Measurements from ENCODE around the gene GBX2. TPM values are rescaled to one million over a fixed set of nuclear protein-coding genes. Genes with fewer than 3 reads are reported as not detected.

Gene GBX2
- total and polyA plus RNA-seq, 12 donors: not detected

GRCh38 chr2:236156860-236157194 lies 11.4 kb downstream of the GBX2 start:
- no peaks in the 10 kb centered on the region for H3K4me1 ChIP-seq (replicated peaks in 1 of 2)
- peaks cover 27% of the 10 kb centered on the region for H3K27me3 ChIP-seq
- H3K36me3 ChIP-seq (replicated peaks in 1 of 2): no peaks in the 10 kb centered on the region
- H3K4me3 ChIP-seq: no peak overlapping the region
- intact Hi-C loops (cut with DNase I): no loop called here
- no peak overlapping the region for H3K27ac ChIP-seq
- peaks cover 0 to 3% (median 0%) of the 10 kb centered on the region in 3 donors for H3K9me3 ChIP-seq (replicated peaks in 1 of 3)
- DNase-seq: no peak
- no peak for TF ChIP-seq CTCF (IDR thresholded peaks at IDR 0.05)
- TF ChIP-seq POLR2A (IDR thresholded peaks at IDR 0.05): no peak
- WGBS, 4 donors: 74 to 88% (median 86%) methylated on average over 6 to 7 of the region's 7 CpGs

GRCh38 chr2:236156095-236156859 lies 11.9 kb downstream of the GBX2 start:
- H3K4me3 ChIP-seq: no peak overlapping the region
- peaks cover 0 to 3% (median 0%) of the 10 kb centered on the region in 3 donors for H3K9me3 ChIP-seq (replicated peaks in 1 of 3)
- TF ChIP-seq POLR2A (IDR thresholded peaks at IDR 0.05): no peak
- no peak for TF ChIP-seq CTCF (IDR thresholded peaks at IDR 0.05)
- intact Hi-C loops (cut with DNase I): no loop called here
- no peaks in the 10 kb centered on the region for H3K4me1 ChIP-seq (replicated peaks in 1 of 2)
- WGBS, 4 donors: 85 to 90% (median 89%) methylated on average over 3 to 16 of the region's 16 CpGs
- H3K36me3 ChIP-seq (replicated peaks in 1 of 2): no peaks in the 10 kb centered on the region
- DNase-seq: no peak
- H3K27ac ChIP-seq: no peak overlapping the region
- peaks cover 21% of the 10 kb centered on the region for H3K27me3 ChIP-seq

- H3K36me3 ChIP-seq (replicated peaks in 1 of 2): no peaks in the 10 kb centered on the region
- no peak for DNase-seq
- H3K4me3 ChIP-seq: no peak overlapping the region
- intact Hi-C loops (cut with DNase I): no loop called here
- TF ChIP-seq POLR2A (IDR thresholded peaks at IDR 0.05) (no peak), CTCF (IDR thresholded peaks at IDR 0.05) (no peak)
- H3K4me1 ChIP-seq (replicated peaks in 1 of 2): no peaks in the 10 kb centered on the region
- peaks cover 13% of the 10 kb centered on the region for H3K27me3 ChIP-seq
- peaks cover 0 to 7% (median 0%) of the 10 kb centered on the region in 3 donors for H3K9me3 ChIP-seq (replicated peaks in 1 of 3)
- WGBS, 4 donors: 79 to 86% (median 81%) methylated on average over 3 of the region's 3 CpGs
- H3K27ac ChIP-seq: no peak overlapping the region
Observed at GRCh38 chr2:236155406-236155805, 12.8 kb downstream of the GBX2 start.

GRCh38 chr2:236146436-236146835 lies 21.8 kb downstream of the GBX2 start:
- Histone ChIP-seq H3K9me3 (replicated peaks in 1 of 3) (peaks cover 0 to 6% (median 0%) of the 10 kb centered on the region in 3 donors), H3K27ac (no peak overlapping the region), H3K27me3 (peaks cover 15% of the 10 kb centered on the region), H3K4me1 (replicated peaks in 1 of 2) (no peaks in the 10 kb centered on the region), H3K4me3 (no peak overlapping the region), H3K36me3 (replicated peaks in 1 of 2) (no peaks in the 10 kb centered on the region)
- intact Hi-C loops (cut with DNase I): no loop called here
- WGBS, 4 donors: 90 to 97% (median 93%) methylated on average over 7 of the region's 7 CpGs
- TF ChIP-seq CTCF (IDR thresholded peaks at IDR 0.05): no peak
- no peak for TF ChIP-seq POLR2A (IDR thresholded peaks at IDR 0.05)
- DNase-seq: no peak
